GOT3 (cell line): Measurements from ENCODE around the gene PRKCG.
A peak's percentile ranks its signal among the peaks of the same experiment; 100 is the strongest.

Source experiments
- DNase-seq: peaks from one replicate; lab custom pipeline; 2025; ENCODE audit warnings: mixed read lengths; lab: John Stamatoyannopoulos, UW

Gene PRKCG

DNA sequence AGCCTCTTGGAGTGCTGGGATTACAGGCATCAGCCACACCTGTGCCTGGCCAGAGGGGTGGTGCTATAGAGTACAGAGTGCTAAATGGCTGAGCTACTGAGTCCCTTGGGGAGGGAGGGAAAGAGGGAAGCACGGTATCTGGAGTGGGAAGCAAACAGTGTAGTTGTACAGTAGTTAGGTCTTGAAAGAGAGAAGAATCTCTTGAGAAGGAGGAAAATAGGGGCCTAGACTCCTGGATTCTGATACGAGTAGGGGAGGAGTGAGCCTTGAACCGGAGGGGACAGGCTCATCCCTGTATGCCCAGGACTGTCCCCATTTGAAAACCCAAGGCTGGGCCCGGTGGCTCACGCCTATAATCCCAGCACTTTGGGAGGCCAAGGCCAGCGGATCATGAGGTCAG, 9.2 kb upstream of the PRKCG start:
- DNase-seq, result no peak

DNA sequence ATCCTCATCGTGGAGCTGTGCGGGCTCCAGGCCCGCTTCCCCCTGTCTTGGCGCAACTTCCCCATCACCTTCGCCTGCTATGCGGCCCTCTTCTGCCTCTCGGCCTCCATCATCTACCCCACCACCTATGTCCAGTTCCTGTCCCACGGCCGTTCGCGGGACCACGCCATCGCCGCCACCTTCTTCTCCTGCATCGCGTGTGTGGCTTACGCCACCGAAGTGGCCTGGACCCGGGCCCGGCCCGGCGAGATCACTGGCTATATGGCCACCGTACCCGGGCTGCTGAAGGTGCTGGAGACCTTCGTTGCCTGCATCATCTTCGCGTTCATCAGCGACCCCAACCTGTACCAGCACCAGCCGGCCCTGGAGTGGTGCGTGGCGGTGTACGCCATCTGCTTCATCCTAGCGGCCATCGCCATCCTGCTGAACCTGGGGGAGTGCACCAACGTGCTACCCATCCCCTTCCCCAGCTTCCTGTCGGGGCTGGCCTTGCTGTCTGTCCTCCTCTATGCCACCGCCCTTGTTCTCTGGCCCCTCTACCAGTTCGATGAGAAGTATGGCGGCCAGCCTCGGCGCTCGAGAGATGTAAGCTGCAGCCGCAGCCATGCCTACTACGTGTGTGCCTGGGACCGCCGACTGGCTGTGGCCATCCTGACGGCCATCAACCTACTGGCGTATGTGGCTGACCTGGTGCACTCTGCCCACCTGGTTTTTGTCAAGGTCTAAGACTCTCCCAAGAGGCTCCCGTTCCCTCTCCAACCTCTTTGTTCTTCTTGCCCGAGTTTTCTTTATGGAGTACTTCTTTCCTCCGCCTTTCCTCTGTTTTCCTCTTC, 8.0 kb upstream of the PRKCG start:
- no peak for DNase-seq

- DNase-seq, result no peak
Measured at GRCh38 chr19:53874606-53874990, 7.4 kb upstream of the PRKCG start.

- no peak for DNase-seq
Measured at GRCh38 chr19:53875602-53876325, 6.2 kb upstream of the PRKCG start.

GRCh38 chr19:53876651-53877224, 5.3 kb upstream of the PRKCG start:
- DNase-seq, result no peak

- no peak for DNase-seq
Measured at GRCh38 chr19:53877361-53877766, 4.6 kb upstream of the PRKCG start.

- no peak for DNase-seq
Measured at GRCh38 chr19:53878776-53879139, 3.2 kb upstream of the PRKCG start.

GRCh38 chr19:53879140-53880081, 2.6 kb upstream of the PRKCG start:
- DNase-seq, result peak; percentile 89

- no peak for DNase-seq
Measured at GRCh38 chr19:53880711-53881481, 1.1 kb upstream of the PRKCG start.

DNA sequence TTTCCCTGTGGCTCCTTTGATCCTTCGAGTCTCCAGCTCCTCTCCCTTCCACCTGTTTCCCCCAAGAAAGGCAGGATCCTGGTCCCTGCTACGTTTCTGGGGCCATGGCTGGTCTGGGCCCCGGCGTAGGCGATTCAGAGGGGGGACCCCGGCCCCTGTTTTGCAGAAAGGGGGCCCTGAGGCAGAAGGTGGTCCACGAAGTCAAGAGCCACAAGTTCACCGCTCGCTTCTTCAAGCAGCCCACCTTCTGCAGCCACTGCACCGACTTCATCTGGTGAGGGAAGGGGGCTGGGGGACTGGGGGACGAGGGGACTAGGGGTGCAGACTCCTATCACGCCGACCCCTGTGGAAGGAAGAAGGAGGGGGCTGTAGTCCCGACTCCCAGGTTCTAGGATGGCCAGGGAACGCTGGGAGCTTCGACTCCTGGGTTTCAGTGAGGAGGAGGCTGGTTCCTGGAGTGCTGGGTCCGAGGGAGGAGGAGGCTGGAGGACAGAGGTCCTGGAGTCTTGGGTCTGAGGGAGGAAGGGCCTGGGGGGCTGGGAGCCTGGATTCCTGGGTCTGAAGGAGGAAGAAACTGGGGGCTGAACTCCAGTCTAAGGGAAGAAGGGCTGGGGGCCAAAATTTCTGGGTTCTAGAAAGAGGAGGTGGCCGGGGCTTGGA, 524 bp downstream of the PRKCG start:
- no peak for DNase-seq

- no peak for DNase-seq
Measured at GRCh38 chr19:53883231-53883661, 1.2 kb downstream of the PRKCG start.

- DNase-seq, result no peak
Measured at GRCh38 chr19:53883741-53884140, 1.7 kb downstream of the PRKCG start.

- no peak for DNase-seq
Measured at GRCh38 chr19:53884256-53884655, 2.3 kb downstream of the PRKCG start.

DNA sequence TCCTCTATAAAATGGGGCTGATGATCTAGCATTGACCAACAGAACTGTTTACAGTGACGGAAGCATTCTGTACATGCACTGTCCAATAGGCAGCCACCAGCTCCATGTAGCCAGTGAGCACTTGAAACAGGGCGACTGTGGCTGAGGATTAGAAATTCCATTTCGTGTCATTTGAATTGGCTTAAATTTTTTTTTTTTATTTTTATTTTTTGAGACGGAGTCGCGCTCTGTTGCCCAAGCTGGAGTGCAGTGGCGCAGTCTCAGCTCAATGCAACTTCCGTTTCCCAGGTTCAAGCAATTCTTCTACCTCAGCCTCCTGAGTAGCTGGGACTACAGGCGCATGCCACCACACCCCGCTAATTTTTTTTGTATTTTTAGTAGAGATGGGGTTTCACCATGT, 3.0 kb downstream of the PRKCG start:
- no peak for DNase-seq

DNA sequence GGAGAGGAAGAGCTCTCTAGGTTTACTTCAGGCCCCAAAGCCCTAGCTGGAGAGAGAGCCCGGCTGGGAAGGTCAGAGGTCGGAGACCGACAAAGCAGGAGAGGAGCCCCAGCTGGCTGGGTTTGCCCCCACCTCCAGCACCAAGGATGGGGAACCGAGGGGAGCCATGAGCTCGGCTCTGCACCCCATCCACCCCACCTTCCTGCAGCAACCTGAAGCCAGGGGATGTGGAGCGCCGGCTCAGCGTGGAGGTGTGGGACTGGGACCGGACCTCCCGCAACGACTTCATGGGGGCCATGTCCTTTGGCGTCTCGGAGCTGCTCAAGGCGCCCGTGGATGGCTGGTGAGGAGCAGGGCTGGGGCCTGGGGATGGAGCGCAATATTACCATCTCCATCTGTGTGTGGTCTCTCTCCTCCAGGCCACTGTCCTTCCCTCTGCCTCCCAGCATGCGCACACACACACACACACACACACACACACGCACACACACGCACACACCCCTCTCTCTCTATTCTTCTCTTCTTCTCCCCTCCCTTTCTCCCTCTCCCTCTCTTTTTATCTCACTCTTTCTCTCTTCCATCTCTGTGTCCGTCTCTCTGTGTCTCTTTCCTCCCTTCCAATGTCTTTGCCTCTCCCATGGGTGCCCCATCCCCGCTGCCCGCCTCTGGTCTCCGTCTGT, 10.4 kb downstream of the PRKCG start:
- no peak for DNase-seq

- DNase-seq, result no peak
Measured at GRCh38 chr19:53892981-53893325, 11.0 kb downstream of the PRKCG start.

- no peak for DNase-seq
Measured at GRCh38 chr19:53894707-53895106, 12.7 kb downstream of the PRKCG start.

GRCh38 chr19:53896682-53897081, 14.7 kb downstream of the PRKCG start:
- DNase-seq, result no peak

GRCh38 chr19:53897459-53897858, 15.5 kb downstream of the PRKCG start:
- DNase-seq, result no peak

GRCh38 chr19:53898166-53898565, 16.2 kb downstream of the PRKCG start:
- DNase-seq, result no peak
